ENCODE results near the gene KCNIP4. TPM values are rescaled to one million over a fixed set of nuclear protein-coding genes. Genes with fewer than 3 reads are reported as not detected.

The KCNIP4 gene
- total RNA-seq, 4 donors from 2014 or later: 0.19 to 0.50 (median 0.34) TPM; not detected in 1

GRCh38 chr4:21191317-21191716, 757.3 kb downstream of the KCNIP4 start:
- WGBS: 86% methylated on average over 6 of the region's 6 CpGs
- Histone ChIP-seq H3K27me3 (no peaks in the 10 kb centered on the region), H3K4me3 (no peak overlapping the region), H3K4me1 (peaks cover 0 to 5% (median 0%) of the 10 kb centered on the region in 4 donors), H3K27ac (replicated peaks in 1 of 4) (no peak overlapping the region), H3K36me3 (no peaks in the 10 kb centered on the region), H3K9me3 (no peaks in the 10 kb centered on the region)
- no peak for DNase-seq (ENCODE audit: extremely low spot score)
- TF ChIP-seq CTCF (IDR thresholded peaks at IDR 0.05) (no peak), POLR2AphosphoS5 (IDR thresholded peaks at IDR 0.05) (no peak), EP300 (IDR thresholded peaks at IDR 0.05) (no peak), POLR2A (IDR thresholded peaks at IDR 0.05; ENCODE audit: low read depth) (no peak)
- intact Hi-C loops (cut with DNase I): no loop called here

GRCh38 chr4:21184788-21185187, 763.8 kb downstream of the KCNIP4 start:
- no peaks in the 10 kb centered on the region for H3K27me3 ChIP-seq
- intact Hi-C loops (cut with DNase I): no loop called here
- no peak overlapping the region for H3K27ac ChIP-seq (replicated peaks in 1 of 4)
- WGBS: 79% methylated on average over 2 of the region's 2 CpGs
- peaks cover 0 to 26% (median 3%) of the 10 kb centered on the region in 4 donors for H3K4me1 ChIP-seq
- H3K36me3 ChIP-seq: no peaks in the 10 kb centered on the region
- no peak for DNase-seq (ENCODE audit: extremely low spot score)
- no peaks in the 10 kb centered on the region for H3K9me3 ChIP-seq
- H3K4me3 ChIP-seq: no peak overlapping the region
- no peak for TF ChIP-seq POLR2AphosphoS5 (IDR thresholded peaks at IDR 0.05)
- TF ChIP-seq POLR2A (IDR thresholded peaks at IDR 0.05; ENCODE audit: low read depth): no peak
- no peak for TF ChIP-seq EP300 (IDR thresholded peaks at IDR 0.05)
- TF ChIP-seq CTCF (IDR thresholded peaks at IDR 0.05): no peak

GRCh38 chr4:21181716-21182115, 766.9 kb downstream of the KCNIP4 start:
- Histone ChIP-seq H3K27ac (replicated peaks in 1 of 4) (no peak overlapping the region), H3K36me3 (no peaks in the 10 kb centered on the region), H3K9me3 (no peaks in the 10 kb centered on the region), H3K4me3 (no peak overlapping the region), H3K4me1 (peaks cover 0 to 25% (median 3%) of the 10 kb centered on the region in 4 donors), H3K27me3 (no peaks in the 10 kb centered on the region)
- intact Hi-C loops (cut with DNase I): no loop called here
- TF ChIP-seq POLR2A (IDR thresholded peaks at IDR 0.05; ENCODE audit: low read depth) (no peak), CTCF (IDR thresholded peaks at IDR 0.05) (no peak), POLR2AphosphoS5 (IDR thresholded peaks at IDR 0.05) (no peak), EP300 (IDR thresholded peaks at IDR 0.05) (no peak)
- no peak for DNase-seq (ENCODE audit: extremely low spot score)

- TF ChIP-seq POLR2A (IDR thresholded peaks at IDR 0.05; ENCODE audit: low read depth): no peak
- TF ChIP-seq CTCF (IDR thresholded peaks at IDR 0.05): no peak
- no peak for TF ChIP-seq POLR2AphosphoS5 (IDR thresholded peaks at IDR 0.05)
- TF ChIP-seq EP300 (IDR thresholded peaks at IDR 0.05): no peak
- intact Hi-C loops (cut with DNase I): no loop called here
- Histone ChIP-seq H3K4me1 (peaks cover 0 to 16% (median 3%) of the 10 kb centered on the region in 4 donors), H3K36me3 (no peaks in the 10 kb centered on the region), H3K27ac (replicated peaks in 1 of 4) (no peak overlapping the region), H3K9me3 (no peaks in the 10 kb centered on the region), H3K4me3 (no peak overlapping the region), H3K27me3 (no peaks in the 10 kb centered on the region)
- DNase-seq (ENCODE audit: extremely low spot score): no peak
Observed at GRCh38 chr4:21177871-21178270, 770.7 kb downstream of the KCNIP4 start.

GRCh38 chr4:21177092-21177491, 771.5 kb downstream of the KCNIP4 start:
- H3K4me3 ChIP-seq: no peak overlapping the region
- no peaks in the 10 kb centered on the region for H3K27me3 ChIP-seq
- no peak for TF ChIP-seq EP300 (IDR thresholded peaks at IDR 0.05)
- no peak for TF ChIP-seq CTCF (IDR thresholded peaks at IDR 0.05)
- no peak for TF ChIP-seq POLR2A (IDR thresholded peaks at IDR 0.05; ENCODE audit: low read depth)
- no peak for TF ChIP-seq POLR2AphosphoS5 (IDR thresholded peaks at IDR 0.05)
- WGBS: 68% methylated on average over 1 of the region's 1 CpG
- no peaks in the 10 kb centered on the region for H3K9me3 ChIP-seq
- peaks cover 0 to 13% (median 3%) of the 10 kb centered on the region in 4 donors for H3K4me1 ChIP-seq
- intact Hi-C loops (cut with DNase I): no loop called here
- no peak for DNase-seq (ENCODE audit: extremely low spot score)
- no peak overlapping the region for H3K27ac ChIP-seq (replicated peaks in 1 of 4)
- no peaks in the 10 kb centered on the region for H3K36me3 ChIP-seq

Data from esophagus muscularis mucosa (tissue), 4 donors.